Endothelial cell of umbilical vein (primary cell): ENCODE measurements around the gene MEIOB.

ENCODE experiments used
- EZH2 ChIP-seq: IDR thresholded peaks from 2 replicates; pipeline ENCODE4 v1.6.1; 2012; ENCODE audit warnings: borderline replicate concordance, low read depth, mild to moderate bottlenecking, moderate library complexity, low read length, inconsistent platforms; ENCODE audit not compliant: severe bottlenecking
- POLR2A ChIP-seq: IDR thresholded peaks from 2 replicates; pipeline ENCODE4 v1.6.1; 2012; ENCODE audit warnings: low read depth, mild to moderate bottlenecking, control low read depth, low read length

DNA sequence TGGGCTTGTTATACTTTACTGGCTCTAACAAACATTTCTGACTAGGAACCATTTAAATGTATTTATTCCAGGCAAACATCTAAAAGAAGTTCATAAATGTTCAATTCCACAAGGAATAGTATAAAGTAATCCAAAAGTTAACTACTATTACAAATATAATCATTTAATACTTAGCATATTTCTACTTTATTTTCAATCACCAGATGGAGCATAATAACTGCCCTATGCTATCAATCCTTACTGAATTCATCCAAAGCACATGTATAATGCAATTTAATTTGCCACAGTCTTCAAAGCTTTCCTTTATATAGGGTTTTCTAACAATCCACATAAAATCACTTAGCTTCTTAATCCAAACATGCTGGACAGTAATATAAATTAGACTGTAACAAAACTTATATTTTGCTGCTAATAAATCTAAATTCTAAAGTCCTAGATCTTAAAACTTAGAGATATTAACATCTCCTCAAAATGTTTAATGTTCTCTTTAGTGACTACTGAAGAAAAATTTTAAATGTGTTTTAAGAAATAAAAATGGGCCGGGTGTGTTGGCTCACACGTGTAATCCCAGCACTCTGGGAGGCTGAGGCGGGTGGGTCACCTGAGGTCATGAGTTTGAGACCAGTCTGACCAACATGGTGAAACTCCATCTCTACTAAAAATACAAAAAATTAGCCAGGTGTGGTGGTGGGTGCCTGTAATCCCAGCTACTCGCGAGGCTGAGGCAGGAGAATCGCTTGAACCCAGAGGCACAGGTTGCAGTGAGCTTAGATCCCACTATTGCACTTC lies 5.9 kb downstream of the MEIOB start:
- TF ChIP-seq POLR2A, result no peak
- TF ChIP-seq EZH2, result no peak
